ENCODE results near the gene NETO2.
"Not testable (repeated sequence)": the region's sequence is repeated elsewhere in the genome, so short reads cannot be mapped to it uniquely, and the experiment has no call there.

Gene NETO2

GRCh38 chr16:47134550-47134949 is 9.2 kb downstream of the NETO2 start:
- no peak for DNase-seq (ENCODE audit: low read depth)

GRCh38 chr16:47132308-47132707 is 11.4 kb downstream of the NETO2 start:
- no peak for DNase-seq (ENCODE audit: low read depth)

GRCh38 chr16:47129755-47130435 is 13.8 kb downstream of the NETO2 start:
- DNase-seq (ENCODE audit: low read depth) = no peak

- no peak for DNase-seq (ENCODE audit: low read depth)
Observed at GRCh38 chr16:47127541-47127940, 16.2 kb downstream of the NETO2 start.

- DNase-seq (ENCODE audit: low read depth) = no peak
Observed at GRCh38 chr16:47125757-47126156, 18.0 kb downstream of the NETO2 start.

- no peak for DNase-seq (ENCODE audit: low read depth)
Observed at GRCh38 chr16:47113130-47113529, 30.6 kb downstream of the NETO2 start.

GRCh38 chr16:47110939-47111338 is 32.8 kb downstream of the NETO2 start:
- no peak for DNase-seq (ENCODE audit: low read depth)

- no peak for DNase-seq (ENCODE audit: low read depth)
Observed at GRCh38 chr16:47109361-47109760, 34.4 kb downstream of the NETO2 start.

GRCh38 chr16:47102921-47103320 is 40.8 kb downstream of the NETO2 start:
- not testable (repeated sequence) for DNase-seq (ENCODE audit: low read depth)

GRCh38 chr16:47097154-47097553 is 46.6 kb downstream of the NETO2 start:
- DNase-seq (ENCODE audit: low read depth) = not testable (repeated sequence)

GRCh38 chr16:47096297-47096696 is 47.4 kb downstream of the NETO2 start:
- no peak for DNase-seq (ENCODE audit: low read depth)

GRCh38 chr16:47084198-47084597 is 59.5 kb downstream of the NETO2 start:
- no peak for DNase-seq (ENCODE audit: low read depth)

- DNase-seq (ENCODE audit: low read depth) = no peak
Observed at GRCh38 chr16:47082099-47082865, 61.5 kb downstream of the NETO2 start.

GRCh38 chr16:47081115-47081514 is 62.6 kb downstream of the NETO2 start:
- no peak for DNase-seq (ENCODE audit: low read depth)

- DNase-seq (ENCODE audit: low read depth) = no peak
Observed at GRCh38 chr16:47079860-47080259, 63.9 kb downstream of the NETO2 start.

GRCh38 chr16:47073223-47074155 is 70.3 kb downstream of the NETO2 start:
- no peak for DNase-seq (ENCODE audit: low read depth)

GRCh38 chr16:47072158-47072557 is 71.6 kb downstream of the NETO2 start:
- no peak for DNase-seq (ENCODE audit: low read depth)

GRCh38 chr16:47069841-47070584 is 73.7 kb downstream of the NETO2 start:
- no peak for DNase-seq (ENCODE audit: low read depth)

- DNase-seq (ENCODE audit: low read depth) = no peak
Observed at GRCh38 chr16:47069313-47069712, 74.4 kb downstream of the NETO2 start.

GRCh38 chr16:47067203-47067602 is 76.5 kb downstream of the NETO2 start:
- no peak for DNase-seq (ENCODE audit: low read depth)

GRCh38 chr16:47065766-47066688 is 77.7 kb downstream of the NETO2 start:
- no peak for DNase-seq (ENCODE audit: low read depth)
